Uterus (tissue), 2 donors: ENCODE measurements around the gene CIDEB.

Source experiments
- POLR2A ChIP-seq, 2 donors: fragments of 450-650 bp; IDR thresholded peaks; one replicate each; pipeline ENCODE4 v1.6.1; 2016; ENCODE audit warnings: antibody characterized with exemption in 2 of 2, mild to moderate bottlenecking in 1 of 2, moderate library complexity in 1 of 2
- TF ChIP-seq, protein P1 (sequence below), 4 experiments: fragments of 200-600 bp in 2 of 4; fragments of 450-650 bp in 2 of 4; sonication (generic) in 2 of 4; IDR thresholded peaks; one replicate each; pipeline ENCODE4 v1.5.1; 2016 to 2019; ENCODE audit warnings: antibody characterized with exemption in 4 of 4, mild to moderate bottlenecking in 2 of 4, moderate library complexity in 1 of 4

DNA sequence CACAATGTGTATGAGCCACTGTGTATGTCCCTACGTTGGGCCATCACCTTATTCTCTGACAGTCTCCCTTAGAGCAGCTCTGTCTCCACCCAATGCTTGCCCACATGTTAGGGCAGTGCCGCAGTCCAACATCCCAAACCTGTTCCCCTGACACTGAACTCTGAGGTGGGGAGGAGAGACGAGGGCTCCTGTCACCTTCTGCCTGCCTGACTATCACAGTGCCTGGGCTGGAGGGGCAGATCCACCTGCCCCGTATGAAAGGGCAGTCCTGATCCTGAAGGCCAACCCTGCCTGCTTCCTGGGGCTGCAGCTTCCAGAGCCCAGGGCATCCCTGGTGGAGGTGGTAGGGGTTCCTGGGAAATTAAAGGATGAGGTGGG is 47.0 kb downstream of the CIDEB start:
- TF ChIP-seq POLR2A (IDR thresholded peaks at IDR 0.05), result no peak
- TF ChIP-seq, protein P1, sequence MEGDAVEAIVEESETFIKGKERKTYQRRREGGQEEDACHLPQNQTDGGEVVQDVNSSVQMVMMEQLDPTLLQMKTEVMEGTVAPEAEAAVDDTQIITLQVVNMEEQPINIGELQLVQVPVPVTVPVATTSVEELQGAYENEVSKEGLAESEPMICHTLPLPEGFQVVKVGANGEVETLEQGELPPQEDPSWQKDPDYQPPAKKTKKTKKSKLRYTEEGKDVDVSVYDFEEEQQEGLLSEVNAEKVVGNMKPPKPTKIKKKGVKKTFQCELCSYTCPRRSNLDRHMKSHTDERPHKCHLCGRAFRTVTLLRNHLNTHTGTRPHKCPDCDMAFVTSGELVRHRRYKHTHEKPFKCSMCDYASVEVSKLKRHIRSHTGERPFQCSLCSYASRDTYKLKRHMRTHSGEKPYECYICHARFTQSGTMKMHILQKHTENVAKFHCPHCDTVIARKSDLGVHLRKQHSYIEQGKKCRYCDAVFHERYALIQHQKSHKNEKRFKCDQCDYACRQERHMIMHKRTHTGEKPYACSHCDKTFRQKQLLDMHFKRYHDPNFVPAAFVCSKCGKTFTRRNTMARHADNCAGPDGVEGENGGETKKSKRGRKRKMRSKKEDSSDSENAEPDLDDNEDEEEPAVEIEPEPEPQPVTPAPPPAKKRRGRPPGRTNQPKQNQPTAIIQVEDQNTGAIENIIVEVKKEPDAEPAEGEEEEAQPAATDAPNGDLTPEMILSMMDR (IDR thresholded peaks at IDR 0.05), result no peak
